Ishikawa (cell line): ENCODE measurements around the gene EVI5.

Experiments
- CEBPB ChIP-seq: IDR thresholded peaks from 2 replicates; pipeline ENCODE4 v1.6.1; 2012
- CREB1 ChIP-seq: IDR thresholded peaks from 2 replicates; pipeline ENCODE4 v1.6.1; 2012; ENCODE audit warnings: low read depth
- EGR1 ChIP-seq: IDR thresholded peaks from 2 replicates; pipeline ENCODE4 v1.6.1; 2012
- EP300 ChIP-seq: IDR thresholded peaks from 2 replicates; pipeline ENCODE4 v1.6.1; 2012; ENCODE audit warnings: borderline replicate concordance
- FOXM1 ChIP-seq: IDR thresholded peaks from 2 replicates; pipeline ENCODE4 v1.6.1; 2012; ENCODE audit warnings: low read depth, borderline replicate concordance
- NFIC ChIP-seq: IDR thresholded peaks from 2 replicates; pipeline ENCODE4 v1.6.1; 2012
- RAD21 ChIP-seq: IDR thresholded peaks from 2 replicates; pipeline ENCODE4 v1.6.1; 2012; ENCODE audit warnings: low read depth
- TAF1 ChIP-seq: IDR thresholded peaks from 2 replicates; pipeline ENCODE4 v1.6.1; 2012; ENCODE audit warnings: low read depth, mild to moderate bottlenecking
- TCF12 ChIP-seq: IDR thresholded peaks from 2 replicates; pipeline ENCODE4 v1.6.1; 2012; ENCODE audit warnings: low read depth
- TEAD4 ChIP-seq: IDR thresholded peaks from 2 replicates; pipeline ENCODE4 v1.6.1; 2012
- YY1 ChIP-seq: IDR thresholded peaks from 2 replicates; pipeline ENCODE4 v1.6.1; 2012; ENCODE audit warnings: low read depth
- ZBTB7A ChIP-seq: IDR thresholded peaks from 2 replicates; pipeline ENCODE4 v1.6.1; 2012; ENCODE audit warnings: low read depth
- TF ChIP-seq, protein P1 (sequence below): IDR thresholded peaks from 2 replicates; pipeline ENCODE4 v1.6.1; 2012
- TF ChIP-seq, protein P2 (sequence below): IDR thresholded peaks from 2 replicates; pipeline ENCODE4 v1.6.1; 2012
- TF ChIP-seq, protein P3 (sequence below): IDR thresholded peaks from 2 replicates; pipeline ENCODE4 v1.6.1; 2012; ENCODE audit warnings: low read depth, mild to moderate bottlenecking

Gene EVI5

DNA sequence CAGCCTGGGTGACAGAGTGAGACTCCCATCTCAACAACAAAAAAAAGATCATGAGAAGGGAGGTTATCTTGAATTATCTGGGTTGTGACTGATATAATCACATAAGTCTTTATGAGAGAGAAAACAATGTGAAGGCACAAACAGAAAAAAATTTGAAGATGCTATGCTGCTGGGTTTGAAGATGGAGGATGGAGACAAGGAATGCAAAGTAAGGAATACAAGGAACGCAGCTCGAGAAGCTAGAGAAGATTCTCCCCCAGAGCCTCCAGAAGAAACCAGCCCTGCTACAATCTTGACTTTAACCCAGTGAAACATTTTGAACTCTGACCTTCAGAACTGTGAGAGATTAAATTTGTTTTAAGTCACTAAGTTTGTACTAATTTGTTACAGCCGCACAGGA lies 15.1 kb downstream of the EVI5 start:
- TF ChIP-seq TEAD4 = no peak
- TF ChIP-seq YY1 = no peak
- TF ChIP-seq, protein P1, sequence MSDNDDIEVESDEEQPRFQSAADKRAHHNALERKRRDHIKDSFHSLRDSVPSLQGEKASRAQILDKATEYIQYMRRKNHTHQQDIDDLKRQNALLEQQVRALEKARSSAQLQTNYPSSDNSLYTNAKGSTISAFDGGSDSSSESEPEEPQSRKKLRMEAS = no peak
- TF ChIP-seq EP300 = no peak
- TF ChIP-seq, protein P2, sequence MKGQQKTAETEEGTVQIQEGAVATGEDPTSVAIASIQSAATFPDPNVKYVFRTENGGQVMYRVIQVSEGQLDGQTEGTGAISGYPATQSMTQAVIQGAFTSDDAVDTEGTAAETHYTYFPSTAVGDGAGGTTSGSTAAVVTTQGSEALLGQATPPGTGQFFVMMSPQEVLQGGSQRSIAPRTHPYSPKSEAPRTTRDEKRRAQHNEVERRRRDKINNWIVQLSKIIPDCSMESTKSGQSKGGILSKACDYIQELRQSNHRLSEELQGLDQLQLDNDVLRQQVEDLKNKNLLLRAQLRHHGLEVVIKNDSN = no peak
- TF ChIP-seq NFIC = no peak
- TF ChIP-seq, protein P3, sequence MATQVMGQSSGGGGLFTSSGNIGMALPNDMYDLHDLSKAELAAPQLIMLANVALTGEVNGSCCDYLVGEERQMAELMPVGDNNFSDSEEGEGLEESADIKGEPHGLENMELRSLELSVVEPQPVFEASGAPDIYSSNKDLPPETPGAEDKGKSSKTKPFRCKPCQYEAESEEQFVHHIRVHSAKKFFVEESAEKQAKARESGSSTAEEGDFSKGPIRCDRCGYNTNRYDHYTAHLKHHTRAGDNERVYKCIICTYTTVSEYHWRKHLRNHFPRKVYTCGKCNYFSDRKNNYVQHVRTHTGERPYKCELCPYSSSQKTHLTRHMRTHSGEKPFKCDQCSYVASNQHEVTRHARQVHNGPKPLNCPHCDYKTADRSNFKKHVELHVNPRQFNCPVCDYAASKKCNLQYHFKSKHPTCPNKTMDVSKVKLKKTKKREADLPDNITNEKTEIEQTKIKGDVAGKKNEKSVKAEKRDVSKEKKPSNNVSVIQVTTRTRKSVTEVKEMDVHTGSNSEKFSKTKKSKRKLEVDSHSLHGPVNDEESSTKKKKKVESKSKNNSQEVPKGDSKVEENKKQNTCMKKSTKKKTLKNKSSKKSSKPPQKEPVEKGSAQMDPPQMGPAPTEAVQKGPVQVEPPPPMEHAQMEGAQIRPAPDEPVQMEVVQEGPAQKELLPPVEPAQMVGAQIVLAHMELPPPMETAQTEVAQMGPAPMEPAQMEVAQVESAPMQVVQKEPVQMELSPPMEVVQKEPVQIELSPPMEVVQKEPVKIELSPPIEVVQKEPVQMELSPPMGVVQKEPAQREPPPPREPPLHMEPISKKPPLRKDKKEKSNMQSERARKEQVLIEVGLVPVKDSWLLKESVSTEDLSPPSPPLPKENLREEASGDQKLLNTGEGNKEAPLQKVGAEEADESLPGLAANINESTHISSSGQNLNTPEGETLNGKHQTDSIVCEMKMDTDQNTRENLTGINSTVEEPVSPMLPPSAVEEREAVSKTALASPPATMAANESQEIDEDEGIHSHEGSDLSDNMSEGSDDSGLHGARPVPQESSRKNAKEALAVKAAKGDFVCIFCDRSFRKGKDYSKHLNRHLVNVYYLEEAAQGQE = no peak
- TF ChIP-seq CREB1 = no peak
- no peak for TF ChIP-seq FOXM1
- no peak for TF ChIP-seq TCF12
- TF ChIP-seq CEBPB = no peak

DNA sequence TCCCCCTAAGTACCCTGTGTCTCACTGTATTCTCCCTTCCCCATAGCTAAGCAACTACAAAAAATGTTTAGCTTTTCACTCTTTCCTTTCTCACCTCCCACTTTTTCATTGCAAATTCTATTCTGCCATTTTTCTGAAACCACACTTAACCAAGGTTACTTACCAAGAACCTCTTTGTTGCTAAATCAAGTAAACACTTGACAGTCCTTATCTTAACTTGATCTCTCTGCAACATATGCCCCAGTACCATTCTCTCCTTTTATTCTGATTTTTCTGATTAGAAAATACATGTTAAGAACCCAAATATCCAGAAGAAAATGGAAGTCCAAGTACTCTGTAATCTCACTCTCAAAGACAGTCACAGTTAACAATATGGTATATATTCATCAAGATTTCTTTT lies 16.0 kb downstream of the EVI5 start:
- TF ChIP-seq RAD21 (no peak), NFIC (no peak), CREB1 (no peak), TAF1 (no peak), EGR1 (no peak), EP300 (no peak), TCF12 (no peak), ZBTB7A (no peak), YY1 (no peak), TEAD4 (no peak), CEBPB (no peak), FOXM1 (no peak)
- TF ChIP-seq, protein P1 = no peak
- TF ChIP-seq, protein P3 = no peak
- TF ChIP-seq, protein P2 = no peak

DNA sequence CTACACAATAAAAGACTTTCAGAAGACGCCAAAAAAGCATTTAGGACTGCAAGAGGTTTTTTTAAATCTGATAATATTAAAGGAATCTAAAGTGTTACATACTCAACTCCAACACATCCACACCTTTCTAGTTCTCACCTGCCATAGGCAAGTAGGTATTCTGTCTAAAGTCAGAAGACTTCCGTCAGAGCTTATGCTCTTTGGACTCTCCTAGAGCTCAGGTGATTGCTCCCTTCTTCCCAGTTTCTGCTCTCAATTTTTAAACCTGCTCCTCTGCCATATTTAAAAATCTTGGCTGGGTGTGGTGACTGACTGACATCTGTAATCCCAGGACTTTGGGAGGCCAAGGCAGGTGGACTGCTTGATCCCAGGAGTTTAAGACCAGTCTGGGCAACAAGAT lies 16.6 kb downstream of the EVI5 start:
- TF ChIP-seq TCF12 (no peak), RAD21 (no peak), EGR1 (no peak), CEBPB (no peak), EP300 (no peak), YY1 (no peak), NFIC (no peak)
- TF ChIP-seq, protein P3 = no peak
- TF ChIP-seq, protein P2 = no peak
- TF ChIP-seq, protein P1 = no peak

DNA sequence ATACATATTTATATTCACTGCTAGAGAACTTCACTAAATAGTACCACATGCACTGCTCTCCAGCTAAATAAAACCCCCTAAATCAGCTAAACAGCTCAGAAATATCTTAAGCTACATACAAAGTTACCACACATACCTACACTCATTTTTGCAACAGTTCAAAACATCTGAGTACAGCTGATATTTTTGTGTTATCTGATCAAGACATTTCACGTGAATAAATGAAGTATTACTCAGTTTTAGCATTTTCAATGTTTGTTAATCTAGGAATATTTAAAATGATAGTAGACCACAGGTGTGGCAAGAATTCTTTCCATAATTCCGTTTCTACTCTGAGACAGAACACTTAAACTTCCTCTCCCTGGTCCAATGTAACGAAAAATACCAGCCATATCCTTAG lies 20.8 kb downstream of the EVI5 start:
- TF ChIP-seq CREB1 = no peak
- TF ChIP-seq EP300 = no peak
- TF ChIP-seq, protein P3 = no peak
- TF ChIP-seq EGR1 = no peak
- TF ChIP-seq, protein P1 = no peak
- no peak for TF ChIP-seq NFIC
- TF ChIP-seq FOXM1 = no peak
- TF ChIP-seq CEBPB = no peak
- no peak for TF ChIP-seq TAF1
- TF ChIP-seq RAD21 = no peak
- no peak for TF ChIP-seq ZBTB7A
- TF ChIP-seq, protein P2 = no peak
- TF ChIP-seq TCF12 = no peak
- no peak for TF ChIP-seq TEAD4
- no peak for TF ChIP-seq YY1
